Inflammatory macrophage treated with lipopolysaccharide for 1 hour (primary cell): Measurements from ENCODE around the gene SMURF2.
"Not testable (repeated sequence)": the region's sequence is repeated elsewhere in the genome, so short reads cannot be mapped to it uniquely, and the experiment has no call there.

Experiments
- DNase-seq, 2 donors: peaks; one replicate each; pipeline ENCODE4 v3.0.0-alpha.2; 2020 to 2022

Gene SMURF2

DNA sequence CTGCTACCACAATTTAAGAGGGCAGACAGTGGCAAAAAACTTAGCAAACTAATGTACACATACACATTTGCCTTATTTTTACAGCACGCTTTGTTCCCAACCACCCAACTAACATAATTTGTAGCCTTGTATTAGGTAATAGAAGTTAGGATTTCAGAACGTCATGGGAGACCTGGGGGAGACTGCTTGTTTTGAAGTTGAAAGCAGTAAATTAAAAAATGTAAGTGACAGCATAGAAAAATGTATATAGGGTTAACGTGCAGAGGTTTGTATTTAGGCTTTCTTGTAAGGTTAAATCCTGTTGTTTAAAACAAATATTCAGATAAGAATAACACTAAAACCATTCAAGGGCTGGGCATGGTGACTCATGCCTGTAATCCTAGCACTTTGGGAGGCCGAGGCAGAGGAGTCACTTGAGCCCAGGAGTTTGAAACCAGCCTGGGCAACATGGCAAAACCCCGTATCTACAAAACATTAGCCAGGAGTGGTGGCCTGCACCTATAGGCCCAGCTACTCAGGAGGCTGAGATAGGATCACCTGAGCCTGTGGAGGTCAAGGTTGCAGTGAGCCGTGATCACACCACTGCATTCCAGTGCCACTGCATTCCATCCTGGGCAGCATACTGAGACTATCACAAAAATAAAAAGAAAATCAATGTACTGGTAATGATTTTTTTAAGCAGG is 2.3 kb upstream of the SMURF2 start:
- not testable (repeated sequence) for DNase-seq

DNA sequence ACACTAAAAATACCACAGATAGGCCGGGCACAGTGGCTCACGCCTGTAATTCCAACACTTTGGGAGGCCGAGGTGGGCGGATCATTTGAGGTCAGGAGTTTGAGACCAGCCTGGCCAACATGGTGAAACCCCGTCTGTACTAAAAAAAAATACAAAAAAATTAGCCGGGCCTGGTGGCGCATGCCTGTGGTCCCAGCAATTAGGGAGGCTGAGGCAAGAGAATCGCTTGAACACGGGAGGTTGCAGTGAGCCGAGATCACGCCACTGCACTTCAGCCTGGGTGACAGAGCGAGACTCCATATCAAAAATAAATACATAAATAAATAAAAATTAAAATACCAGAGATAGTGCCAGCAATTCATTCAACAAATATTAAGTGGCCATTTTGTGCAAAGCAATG is 1.7 kb upstream of the SMURF2 start:
- DNase-seq = not testable (repeated sequence)

DNA sequence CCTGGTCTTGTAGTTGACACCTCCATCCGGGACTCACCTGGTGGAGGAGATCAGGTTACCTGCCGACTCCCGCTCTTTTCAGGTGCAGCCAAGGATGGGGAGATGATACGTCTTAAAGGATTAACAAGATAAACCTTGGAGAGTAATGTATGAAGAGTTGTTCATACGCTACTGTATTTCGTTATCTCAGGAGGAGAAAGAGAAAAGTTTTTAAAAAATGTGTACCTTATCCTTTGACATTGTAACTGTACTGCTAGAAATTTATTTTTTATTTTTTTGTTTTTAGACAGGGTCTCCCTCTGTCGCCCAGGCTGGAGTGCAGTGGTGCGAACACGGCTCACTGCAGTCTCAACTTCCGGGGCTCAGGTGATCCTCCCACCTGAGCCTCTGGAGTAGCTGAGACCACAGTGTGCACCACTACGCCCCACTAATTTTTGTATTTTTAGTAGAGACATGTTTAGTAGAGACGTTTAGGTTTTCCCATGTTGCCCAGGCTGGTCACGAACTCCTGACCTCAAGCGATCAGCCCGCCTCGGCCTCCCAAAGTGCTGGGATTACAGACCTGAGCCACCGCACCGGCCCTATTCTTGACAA is 764 bp upstream of the SMURF2 start:
- DNase-seq = no peak

DNA sequence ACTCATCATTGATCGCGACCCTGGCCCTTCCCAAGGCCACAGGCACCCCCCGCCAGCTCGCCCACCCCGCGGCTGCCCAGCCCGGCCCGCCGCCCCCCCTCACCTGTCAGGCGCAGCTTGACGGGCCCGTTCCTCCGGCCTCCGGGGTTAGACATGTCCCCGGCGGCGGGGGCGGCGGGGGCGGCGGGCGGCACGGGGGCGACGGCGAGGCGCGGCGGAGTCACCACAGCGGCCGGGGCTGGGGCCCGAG is 456 bp downstream of the SMURF2 start:
- DNase-seq = no peak

DNA sequence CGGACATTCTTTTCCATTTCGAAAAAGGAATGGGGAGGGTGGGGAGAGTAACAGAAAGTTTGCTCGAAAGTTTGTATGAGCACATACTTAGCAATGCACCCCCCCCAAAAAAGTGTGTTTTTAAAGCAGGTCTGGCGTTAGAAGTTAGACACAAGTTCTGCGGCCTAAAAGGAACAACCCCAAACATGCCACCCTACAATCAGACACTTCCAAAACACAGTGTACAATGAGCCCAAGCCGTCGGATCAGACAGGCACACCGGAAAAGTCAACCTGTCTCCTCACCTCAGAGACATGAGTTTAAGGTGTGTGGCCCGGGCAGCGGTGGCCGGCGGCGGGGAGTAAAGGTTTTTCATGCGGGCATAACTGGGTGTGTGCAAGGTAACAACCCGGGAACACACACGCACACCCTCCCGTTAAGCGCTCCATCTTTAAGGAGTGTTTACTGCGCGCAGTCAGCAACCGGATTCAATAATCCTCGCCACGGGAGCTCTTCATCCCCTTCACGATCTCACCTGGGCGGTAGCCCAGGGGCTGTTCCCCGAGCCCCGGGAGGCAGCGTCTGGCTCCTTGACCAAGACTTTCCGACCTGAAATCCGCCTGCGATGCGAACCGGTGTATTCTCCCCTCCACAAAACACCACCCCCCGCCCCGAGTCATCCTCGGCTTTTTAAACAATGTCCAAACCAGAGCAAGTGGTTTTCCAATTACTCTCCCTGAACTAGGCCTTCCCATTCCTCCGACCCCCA is 955 bp downstream of the SMURF2 start:
- not testable (repeated sequence) for DNase-seq

DNA sequence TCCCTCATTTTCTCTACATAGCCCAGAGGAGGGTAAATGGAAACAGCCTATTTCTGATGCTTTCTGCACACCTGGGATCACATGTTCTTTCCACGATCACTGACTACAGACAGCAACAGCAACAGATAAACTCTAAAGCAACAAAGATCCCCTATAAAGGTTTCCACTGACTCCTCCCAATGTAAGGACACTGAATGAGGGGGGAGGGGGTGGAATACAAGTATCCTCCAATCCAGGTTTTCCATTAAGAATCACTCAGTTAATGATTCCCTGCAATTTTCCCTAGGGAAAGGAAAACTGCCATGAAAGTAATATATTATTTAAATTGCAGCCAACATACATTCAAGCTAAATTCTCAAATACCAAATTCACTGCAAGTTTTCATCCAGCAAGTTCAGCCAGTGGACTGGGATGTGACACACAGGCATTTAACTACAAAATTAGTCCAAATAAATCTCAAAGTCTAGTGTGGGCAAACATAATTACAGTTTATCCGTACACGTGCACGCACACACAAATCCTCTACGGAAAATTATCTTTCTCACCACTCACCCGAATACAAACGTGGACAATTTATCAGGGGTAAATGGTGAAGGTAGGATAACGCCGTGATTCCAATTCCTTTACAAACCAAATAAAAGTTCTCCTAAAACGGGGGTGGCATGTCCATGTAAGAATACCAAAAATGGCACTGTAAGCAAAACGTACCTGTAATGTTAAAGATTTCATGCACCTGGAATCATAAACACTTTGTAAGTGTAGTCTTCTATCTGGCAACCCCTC is 1.7 kb downstream of the SMURF2 start:
- DNase-seq = not testable (repeated sequence)

DNA sequence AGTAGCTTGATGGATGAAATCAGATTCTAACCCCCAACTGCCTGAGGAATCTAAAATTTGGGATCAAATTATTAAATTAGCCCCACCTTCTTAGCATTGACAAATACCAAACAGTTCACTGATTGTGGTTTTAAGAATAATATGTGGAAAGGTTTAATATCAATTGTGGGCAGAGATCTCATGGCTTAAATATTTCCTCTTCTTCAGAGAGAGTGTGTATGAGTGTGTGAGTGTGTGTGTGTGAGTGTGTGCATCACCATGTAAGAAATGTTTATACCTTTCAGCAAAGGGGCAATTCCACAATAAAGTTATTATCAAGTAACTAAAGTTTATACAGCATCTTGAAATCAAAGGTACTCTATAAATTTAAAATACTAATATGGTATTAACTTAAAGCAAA is 3.2 kb downstream of the SMURF2 start:
- no peak for DNase-seq

DNA sequence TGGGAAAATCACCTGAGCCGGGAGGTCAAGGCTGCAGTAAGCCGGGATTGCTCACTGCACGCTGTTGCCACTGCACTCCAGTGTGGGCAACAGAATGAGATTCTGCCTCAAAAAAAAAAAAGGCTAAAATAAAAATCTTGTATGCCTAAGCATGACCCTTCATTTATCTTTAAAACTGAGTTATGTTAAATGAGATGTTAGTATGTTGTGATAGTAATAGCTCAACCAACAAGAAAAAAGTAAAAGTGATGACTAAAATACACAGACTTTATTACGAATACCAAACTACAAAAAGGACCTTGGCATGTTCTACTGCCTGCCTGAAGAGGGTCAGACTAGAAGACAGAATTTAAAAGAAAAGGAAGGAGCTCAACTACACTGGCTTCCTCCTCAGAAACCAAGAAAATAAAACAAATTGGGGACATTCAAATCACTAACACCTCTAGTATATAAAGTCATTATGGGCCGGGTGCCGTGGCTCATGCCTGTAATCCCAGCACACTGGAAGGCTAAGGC is 4.4 kb downstream of the SMURF2 start:
- DNase-seq = no peak

DNA sequence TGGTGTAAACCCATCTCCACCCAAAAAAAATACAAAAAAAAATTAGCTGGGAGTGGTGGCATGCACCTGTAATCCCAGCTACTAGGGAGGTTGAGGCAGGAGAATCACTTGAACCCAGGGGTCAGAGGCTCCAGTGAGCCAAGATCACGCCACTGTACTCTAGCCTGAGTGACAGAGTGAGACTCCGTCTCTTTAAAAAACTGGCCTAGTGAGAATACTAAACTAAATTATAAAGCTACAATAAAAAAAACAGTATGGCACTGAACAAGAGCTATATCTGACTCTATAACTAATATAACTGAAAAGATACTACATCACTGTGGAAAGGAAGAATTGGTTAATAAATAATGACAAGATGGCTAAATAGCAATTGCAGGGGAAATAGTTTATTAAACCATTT is 6.4 kb downstream of the SMURF2 start:
- no peak for DNase-seq

DNA sequence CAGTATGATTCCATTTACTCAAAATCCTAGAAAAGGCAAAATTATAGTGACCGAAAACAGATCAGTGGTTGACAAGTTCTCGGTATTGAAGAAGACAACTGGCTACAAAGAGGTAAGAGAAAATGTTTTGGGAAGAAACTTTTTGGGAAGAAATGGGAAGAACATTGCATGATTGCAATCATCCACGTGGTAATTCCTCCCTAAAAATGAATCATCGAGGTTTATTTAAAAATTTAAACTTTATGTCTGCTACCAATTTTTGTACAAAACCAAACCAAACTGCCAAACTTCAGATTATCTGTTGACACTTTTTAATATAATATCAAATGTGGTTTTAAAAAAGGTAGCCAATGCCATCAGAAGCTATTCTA is 8.1 kb downstream of the SMURF2 start:
- DNase-seq = no peak

DNA sequence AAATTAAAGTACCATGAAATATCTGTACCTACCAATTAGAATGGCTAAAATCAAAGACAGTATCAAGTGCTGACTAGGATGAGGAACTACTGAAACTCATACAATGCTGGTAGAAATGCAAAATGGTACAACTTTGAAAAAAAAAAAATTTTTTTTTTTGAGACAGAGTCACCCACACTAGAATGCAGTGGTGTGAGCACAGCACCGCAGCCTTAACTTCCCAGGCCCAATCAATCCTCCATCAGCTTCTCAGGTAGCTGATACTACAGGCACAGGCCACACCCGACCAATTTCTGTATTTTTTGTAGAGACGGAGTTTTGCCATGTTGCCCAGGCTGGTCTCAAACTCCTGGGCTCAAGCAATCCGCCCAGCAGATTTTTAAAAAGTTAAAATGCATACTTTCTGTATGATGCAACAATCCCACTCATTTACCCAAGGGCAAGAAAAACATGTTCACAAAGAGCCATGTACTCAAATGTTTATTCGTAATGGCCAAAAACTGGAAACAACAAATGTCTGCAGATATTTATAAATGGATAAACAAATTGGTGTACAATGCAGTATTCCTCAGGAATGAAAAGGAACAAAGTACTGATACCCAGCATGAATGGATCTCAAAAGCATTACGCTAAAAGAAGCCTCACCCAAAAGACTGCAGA is 8.7 kb downstream of the SMURF2 start:
- peak; percentile 28 to 38 for DNase-seq

DNA sequence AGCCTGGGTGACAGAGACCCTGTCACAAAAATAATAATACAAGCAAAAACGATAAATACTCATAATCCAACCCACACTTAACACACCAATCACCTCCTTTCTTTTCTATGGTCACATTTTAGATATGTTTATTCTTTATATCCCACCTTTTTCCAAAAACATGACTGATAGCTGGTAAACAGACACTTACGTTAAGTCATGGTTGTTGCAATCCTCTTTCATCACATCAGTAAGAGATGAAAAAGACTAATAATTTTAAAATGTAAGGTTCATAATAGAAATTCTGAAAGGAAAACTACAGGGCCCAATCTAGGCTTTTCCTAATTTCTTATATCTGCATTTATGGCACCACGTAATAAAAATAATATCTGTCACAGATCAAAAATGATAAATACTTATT is 10.2 kb downstream of the SMURF2 start:
- no peak for DNase-seq

DNA sequence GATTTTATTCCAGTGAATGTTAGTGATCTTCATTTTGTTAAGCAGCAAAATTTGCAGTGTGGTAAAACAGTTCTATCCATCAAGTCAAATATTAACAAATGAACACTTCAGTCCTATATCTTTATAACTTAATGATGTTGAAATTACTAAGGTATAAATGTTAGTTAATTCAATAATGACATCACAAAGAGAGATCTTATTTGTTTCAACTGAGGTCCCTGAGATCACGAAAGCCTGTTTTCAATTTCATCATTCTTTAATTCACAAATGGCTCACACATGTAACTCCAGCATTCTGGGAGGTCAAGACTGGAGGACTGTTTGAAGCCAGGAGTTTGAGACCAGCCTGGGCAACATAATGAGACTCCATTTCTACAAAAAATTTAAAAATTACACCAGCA is 13.9 kb downstream of the SMURF2 start:
- DNase-seq = no peak

DNA sequence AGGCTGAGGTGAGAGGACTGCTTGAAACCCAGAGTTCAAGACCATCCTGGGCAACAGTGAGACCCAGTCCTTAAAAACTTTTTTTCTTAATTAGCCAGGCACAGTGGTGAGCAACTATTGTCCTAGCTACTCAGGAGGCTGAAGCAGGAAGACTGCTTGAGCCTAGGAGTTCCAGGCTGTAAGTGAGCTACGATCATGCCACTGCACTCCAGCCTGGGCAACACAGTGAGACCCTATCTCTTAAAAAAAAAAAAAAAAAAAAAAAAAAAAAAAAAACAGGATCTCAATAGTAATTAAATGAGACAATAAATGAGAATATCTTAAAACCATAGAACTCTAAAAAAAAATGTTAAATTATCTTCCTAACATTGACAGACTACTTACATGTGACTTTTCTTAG is 14.3 kb downstream of the SMURF2 start:
- no peak for DNase-seq

DNA sequence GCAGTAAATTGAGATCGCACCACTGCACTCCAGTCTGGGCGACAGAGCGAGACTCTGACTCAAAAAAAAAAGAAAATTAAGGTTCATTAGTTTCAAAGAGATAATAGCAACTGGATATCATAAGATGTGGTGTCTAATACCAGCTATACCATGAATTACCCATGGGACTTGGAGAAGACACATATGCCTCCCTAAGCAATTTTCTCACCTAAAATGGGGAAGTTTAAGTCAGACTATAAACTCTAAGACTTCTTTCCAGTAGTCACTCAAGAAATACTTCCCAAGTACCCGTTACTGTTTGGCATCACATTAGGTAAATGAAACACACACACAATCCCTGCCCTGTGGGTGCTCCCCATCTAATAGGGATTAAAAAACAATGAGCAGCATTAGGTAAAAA is 22.6 kb downstream of the SMURF2 start:
- DNase-seq = peak in 1 of 2 donors; percentile 33

DNA sequence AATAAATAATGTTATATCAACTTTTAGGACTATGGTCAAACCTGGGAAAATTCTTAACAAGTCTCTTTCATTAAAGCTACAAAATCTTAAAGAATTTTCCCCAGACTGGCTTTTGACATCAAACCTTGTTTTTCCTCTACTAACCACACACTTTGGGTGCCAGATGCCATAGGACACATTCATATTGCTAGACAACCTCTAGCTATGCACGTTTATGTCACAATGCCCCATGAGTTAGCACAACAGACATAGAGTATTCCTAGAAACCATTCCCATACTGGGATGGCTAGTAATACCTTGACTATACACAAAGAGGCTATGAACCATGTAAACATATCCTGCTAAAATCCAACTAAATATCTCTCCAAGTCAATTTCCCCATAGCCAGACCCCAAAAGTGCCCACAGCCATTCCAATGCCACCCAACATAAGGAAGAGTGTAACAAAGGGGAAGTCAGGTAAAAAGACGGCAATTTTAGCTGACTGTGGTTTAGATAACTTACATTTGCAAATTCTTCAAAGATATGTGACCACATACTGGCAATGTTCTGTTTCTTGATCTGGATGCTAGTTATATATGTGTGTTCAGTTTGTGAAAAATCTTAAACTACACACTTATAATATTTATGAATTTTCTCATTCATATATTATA is 23.4 kb downstream of the SMURF2 start:
- no peak for DNase-seq

DNA sequence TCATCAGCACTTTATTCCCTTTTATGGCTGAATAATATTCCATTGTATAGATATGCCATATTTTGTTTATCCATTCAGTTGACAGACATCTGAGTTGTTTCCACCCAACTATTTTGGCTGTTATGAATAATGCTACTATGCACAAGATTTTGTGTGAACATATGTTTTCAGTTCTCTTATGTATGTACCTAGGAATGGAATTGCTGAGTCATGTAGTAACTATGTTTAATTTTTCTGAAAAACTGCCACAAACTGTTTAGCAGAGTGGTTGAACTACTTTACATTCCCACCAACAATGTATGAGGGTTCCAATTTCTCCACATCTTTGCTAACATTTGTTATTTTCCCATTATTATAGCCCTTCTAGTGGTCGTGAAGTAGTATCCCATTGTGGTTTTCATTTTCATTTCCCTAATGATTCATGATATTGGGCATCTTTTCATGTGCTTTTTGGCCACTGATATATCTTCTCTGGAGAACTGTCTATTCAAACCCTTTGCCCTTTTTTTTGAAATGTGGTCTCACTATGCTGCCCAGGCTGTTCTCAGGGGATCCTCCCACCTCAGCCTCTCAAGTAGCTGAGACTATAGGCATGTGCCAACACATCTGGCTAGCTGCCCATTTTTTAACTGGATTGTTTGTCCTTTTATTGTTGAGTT is 26.3 kb downstream of the SMURF2 start:
- DNase-seq = no peak

DNA sequence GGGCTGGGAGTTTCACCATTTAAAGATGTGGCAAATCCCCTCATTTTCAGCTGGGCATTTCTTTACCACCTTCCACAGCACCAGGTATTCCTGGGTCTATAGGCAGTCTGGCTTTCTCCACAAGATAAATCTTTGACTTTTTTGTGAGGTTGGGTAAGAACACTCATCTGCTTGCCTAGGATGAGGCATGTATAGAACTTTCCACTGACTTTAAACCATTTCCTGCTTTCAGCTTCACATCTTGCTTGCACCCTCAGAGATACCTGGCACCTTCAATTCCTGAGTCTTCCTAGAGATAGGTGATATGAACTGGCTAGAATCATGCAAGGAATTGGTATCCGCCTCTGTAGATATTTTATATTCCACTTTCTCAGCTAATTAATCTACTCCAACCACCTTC is 27.9 kb downstream of the SMURF2 start:
- no peak for DNase-seq

DNA sequence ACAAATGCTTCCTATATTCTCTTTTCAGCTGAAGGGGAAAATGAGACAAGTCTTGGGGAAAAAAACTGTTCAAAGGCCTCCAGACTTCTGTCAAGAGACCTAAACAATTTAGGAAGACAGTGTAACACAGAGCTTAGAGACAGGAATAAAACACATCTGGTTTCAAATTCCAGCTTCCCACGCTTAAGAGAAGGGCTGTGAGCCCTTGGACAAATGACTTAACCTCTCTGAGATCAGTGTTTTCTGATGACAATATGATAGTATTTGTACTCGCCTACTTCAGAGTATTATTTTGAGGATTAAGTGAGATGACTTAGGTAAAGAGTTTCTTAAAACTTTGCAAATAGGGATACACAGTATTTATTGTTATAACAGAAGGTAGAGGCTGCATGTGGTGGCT is 29.5 kb downstream of the SMURF2 start:
- DNase-seq = no peak

DNA sequence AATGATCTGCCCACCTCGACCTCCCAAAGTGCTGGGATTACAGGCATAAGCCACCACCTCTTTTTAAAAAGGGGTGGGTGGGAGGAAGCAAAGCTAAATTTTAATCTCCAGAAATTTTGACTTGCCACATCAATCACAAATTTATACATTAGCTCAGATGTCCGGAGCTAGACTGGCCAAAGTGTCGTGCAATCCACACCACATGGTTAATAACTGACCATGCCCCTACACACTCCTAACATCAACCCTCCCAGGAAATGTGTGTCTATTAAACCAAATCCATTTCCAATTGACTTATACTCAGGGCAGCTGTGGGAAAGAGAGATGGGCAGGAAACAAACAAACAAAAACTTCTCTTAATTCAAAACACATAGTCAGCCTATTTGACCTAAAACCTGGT is 29.9 kb downstream of the SMURF2 start:
- no peak for DNase-seq

DNA sequence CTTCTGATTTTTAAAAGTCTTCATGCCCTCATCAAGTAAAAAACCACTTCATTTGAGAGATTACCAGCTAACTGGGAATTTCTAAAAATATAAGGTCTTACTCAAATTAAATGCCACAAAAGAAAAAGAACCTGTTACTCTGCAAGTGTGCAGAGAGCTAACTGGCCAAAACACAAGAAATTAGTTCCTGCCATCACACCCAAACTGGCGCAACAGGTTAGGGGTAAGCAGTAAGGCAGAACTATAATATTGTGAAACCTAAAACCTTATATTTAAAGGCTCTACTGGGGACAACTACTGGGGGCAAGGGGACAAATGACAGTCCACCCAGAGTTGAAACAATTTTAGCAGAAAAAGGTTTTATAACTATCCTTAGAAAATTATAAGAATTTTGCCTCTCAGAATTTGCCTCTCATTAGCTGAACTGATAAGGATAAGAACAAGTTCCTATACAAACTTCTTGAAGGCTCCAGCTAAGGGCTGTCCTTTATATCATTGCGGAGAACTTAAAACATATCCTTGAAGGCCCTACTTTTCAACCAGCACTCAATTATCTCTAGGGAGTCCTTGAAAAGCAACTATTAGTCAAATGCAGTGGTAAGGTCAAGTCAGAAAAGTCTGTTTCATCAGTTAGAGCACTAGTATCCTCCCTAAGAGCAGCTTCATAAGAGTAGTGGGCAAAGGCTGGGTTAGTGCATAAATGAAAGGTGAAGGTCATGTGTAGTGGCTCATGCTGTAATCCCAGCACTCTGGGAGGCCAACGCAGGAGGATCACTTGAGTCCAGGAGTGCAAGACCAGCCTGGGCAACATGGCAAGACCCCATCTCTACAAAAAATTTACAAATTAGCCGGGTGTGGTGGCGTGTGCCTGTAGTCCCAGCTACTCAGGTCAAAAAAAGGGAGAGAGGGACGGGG is 31.5 kb downstream of the SMURF2 start:
- DNase-seq = no peak
